Measurements from ENCODE around the gene LDLRAD4.

- TF ChIP-seq EZH2 (IDR thresholded peaks at IDR 0.05) (no peak), POLR2AphosphoS5 (IDR thresholded peaks at IDR 0.05; ENCODE audit: borderline replicate concordance, low read depth, low read length) (no peak), FOXP2 (optimal IDR thresholded peaks at IDR 0.05; ENCODE audit: control extremely low read depth, extremely low read length, insufficient read depth) (no peak)
Measured at GRCh38 chr18:13279181-13280069, 60.9 kb downstream of the LDLRAD4 start.

Data from SK-N-MC (cell line).